WTC11 (cell line): ENCODE measurements around the gene DYNC2LI1.

Source experiments
- MYBL2 ChIP-seq: sonication (generic); formaldehyde crosslinking; IDR thresholded peaks from 2 replicates; pipeline ENCODE4 v1.8.1; 2023; ENCODE audit warnings: mild to moderate bottlenecking, moderate library complexity, missing genetic modification reagents
- NR3C1 ChIP-seq: sonication (generic); formaldehyde crosslinking; conservative IDR thresholded peaks from 2 replicates; pipeline ENCODE4 v1.8.1; 2023; ENCODE audit warnings: low read depth, mild to moderate bottlenecking, missing genetic modification reagents
- TF ChIP-seq, protein P1 (sequence below): sonication (generic); formaldehyde crosslinking; IDR thresholded peaks from 2 replicates; pipeline ENCODE4 v1.8.1; 2022; ENCODE audit warnings: low read depth, missing genetic modification reagents, borderline replicate concordance
- TF ChIP-seq, protein P2 (sequence below): fragments of 200-600 bp; IDR thresholded peaks from 2 replicates; pipeline ENCODE4 v1.8.0; 2022; ENCODE audit warnings: antibody characterized with exemption
- TF ChIP-seq, protein P3 (sequence below): sonication (generic); formaldehyde crosslinking; IDR thresholded peaks from 2 replicates; pipeline ENCODE4 v1.8.0; 2022; ENCODE audit warnings: mild to moderate bottlenecking, missing genetic modification reagents
- TF ChIP-seq, protein P4 (sequence below): fragments of 250-450 bp; sonication (Bioruptor Pico); IDR thresholded peaks from 2 replicates; pipeline ENCODE4 v1.8.0; 2021; ENCODE audit warnings: mild to moderate bottlenecking
- TF ChIP-seq, protein P5 (sequence below): sonication (generic); formaldehyde crosslinking; IDR thresholded peaks from 2 replicates; pipeline ENCODE4 v1.8.1; 2022; ENCODE audit warnings: mild to moderate bottlenecking, missing genetic modification reagents, moderate library complexity, borderline replicate concordance

DNA sequence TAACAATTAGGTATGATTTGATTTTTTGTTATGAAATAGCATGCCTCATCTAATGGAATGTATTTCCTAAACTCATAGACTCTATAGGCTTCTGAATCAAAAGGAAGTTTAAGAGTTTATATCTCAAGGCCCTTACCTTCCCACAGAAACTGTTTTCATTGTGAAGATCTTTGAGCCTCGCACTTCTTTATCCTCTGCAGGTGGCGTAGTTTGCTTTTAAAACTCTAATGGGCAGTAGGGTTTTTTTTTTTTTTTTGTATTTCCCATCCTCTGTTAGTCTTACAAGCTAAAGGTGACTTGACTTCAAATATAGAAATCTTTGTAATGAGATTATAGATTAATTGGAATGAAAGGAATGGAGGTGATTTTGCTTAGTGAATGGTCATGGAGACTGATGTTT lies 28.3 kb downstream of the DYNC2LI1 start:
- TF ChIP-seq, protein P1, sequence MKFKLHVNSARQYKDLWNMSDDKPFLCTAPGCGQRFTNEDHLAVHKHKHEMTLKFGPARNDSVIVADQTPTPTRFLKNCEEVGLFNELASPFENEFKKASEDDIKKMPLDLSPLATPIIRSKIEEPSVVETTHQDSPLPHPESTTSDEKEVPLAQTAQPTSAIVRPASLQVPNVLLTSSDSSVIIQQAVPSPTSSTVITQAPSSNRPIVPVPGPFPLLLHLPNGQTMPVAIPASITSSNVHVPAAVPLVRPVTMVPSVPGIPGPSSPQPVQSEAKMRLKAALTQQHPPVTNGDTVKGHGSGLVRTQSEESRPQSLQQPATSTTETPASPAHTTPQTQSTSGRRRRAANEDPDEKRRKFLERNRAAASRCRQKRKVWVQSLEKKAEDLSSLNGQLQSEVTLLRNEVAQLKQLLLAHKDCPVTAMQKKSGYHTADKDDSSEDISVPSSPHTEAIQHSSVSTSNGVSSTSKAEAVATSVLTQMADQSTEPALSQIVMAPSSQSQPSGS (CRISPR knock-in tag), result no peak
- TF ChIP-seq, protein P2, sequence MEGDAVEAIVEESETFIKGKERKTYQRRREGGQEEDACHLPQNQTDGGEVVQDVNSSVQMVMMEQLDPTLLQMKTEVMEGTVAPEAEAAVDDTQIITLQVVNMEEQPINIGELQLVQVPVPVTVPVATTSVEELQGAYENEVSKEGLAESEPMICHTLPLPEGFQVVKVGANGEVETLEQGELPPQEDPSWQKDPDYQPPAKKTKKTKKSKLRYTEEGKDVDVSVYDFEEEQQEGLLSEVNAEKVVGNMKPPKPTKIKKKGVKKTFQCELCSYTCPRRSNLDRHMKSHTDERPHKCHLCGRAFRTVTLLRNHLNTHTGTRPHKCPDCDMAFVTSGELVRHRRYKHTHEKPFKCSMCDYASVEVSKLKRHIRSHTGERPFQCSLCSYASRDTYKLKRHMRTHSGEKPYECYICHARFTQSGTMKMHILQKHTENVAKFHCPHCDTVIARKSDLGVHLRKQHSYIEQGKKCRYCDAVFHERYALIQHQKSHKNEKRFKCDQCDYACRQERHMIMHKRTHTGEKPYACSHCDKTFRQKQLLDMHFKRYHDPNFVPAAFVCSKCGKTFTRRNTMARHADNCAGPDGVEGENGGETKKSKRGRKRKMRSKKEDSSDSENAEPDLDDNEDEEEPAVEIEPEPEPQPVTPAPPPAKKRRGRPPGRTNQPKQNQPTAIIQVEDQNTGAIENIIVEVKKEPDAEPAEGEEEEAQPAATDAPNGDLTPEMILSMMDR, result no peak
- TF ChIP-seq, protein P3, sequence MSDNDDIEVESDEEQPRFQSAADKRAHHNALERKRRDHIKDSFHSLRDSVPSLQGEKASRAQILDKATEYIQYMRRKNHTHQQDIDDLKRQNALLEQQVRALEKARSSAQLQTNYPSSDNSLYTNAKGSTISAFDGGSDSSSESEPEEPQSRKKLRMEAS (CRISPR knock-in tag), result no peak
- TF ChIP-seq MYBL2 (CRISPR knock-in tag) (no peak), NR3C1 (CRISPR knock-in tag) (no peak)
- TF ChIP-seq, protein P4, sequence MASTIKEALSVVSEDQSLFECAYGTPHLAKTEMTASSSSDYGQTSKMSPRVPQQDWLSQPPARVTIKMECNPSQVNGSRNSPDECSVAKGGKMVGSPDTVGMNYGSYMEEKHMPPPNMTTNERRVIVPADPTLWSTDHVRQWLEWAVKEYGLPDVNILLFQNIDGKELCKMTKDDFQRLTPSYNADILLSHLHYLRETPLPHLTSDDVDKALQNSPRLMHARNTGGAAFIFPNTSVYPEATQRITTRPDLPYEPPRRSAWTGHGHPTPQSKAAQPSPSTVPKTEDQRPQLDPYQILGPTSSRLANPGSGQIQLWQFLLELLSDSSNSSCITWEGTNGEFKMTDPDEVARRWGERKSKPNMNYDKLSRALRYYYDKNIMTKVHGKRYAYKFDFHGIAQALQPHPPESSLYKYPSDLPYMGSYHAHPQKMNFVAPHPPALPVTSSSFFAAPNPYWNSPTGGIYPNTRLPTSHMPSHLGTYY (CRISPR knock-in tag), result no peak
- TF ChIP-seq, protein P5, sequence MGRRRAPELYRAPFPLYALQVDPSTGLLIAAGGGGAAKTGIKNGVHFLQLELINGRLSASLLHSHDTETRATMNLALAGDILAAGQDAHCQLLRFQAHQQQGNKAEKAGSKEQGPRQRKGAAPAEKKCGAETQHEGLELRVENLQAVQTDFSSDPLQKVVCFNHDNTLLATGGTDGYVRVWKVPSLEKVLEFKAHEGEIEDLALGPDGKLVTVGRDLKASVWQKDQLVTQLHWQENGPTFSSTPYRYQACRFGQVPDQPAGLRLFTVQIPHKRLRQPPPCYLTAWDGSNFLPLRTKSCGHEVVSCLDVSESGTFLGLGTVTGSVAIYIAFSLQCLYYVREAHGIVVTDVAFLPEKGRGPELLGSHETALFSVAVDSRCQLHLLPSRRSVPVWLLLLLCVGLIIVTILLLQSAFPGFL (CRISPR knock-in tag), result no peak
